Placental epithelial cell (primary cell): ENCODE data around the gene PIGC. TPM values are rescaled to one million over a fixed set of nuclear protein-coding genes. Genes with fewer than 3 reads are reported as not detected.

Experiments used
- total RNA-seq: library from RNA; depleted of rRNA; stranded (reverse); fragments of >200 nt; gene quantifications from 2 replicates; pipeline ENCODE4 v1.2.3, GENCODE V29; 2012

PIGC gene
- total RNA-seq: 31.8 and 35.3 TPM in 2 replicates

DNA sequence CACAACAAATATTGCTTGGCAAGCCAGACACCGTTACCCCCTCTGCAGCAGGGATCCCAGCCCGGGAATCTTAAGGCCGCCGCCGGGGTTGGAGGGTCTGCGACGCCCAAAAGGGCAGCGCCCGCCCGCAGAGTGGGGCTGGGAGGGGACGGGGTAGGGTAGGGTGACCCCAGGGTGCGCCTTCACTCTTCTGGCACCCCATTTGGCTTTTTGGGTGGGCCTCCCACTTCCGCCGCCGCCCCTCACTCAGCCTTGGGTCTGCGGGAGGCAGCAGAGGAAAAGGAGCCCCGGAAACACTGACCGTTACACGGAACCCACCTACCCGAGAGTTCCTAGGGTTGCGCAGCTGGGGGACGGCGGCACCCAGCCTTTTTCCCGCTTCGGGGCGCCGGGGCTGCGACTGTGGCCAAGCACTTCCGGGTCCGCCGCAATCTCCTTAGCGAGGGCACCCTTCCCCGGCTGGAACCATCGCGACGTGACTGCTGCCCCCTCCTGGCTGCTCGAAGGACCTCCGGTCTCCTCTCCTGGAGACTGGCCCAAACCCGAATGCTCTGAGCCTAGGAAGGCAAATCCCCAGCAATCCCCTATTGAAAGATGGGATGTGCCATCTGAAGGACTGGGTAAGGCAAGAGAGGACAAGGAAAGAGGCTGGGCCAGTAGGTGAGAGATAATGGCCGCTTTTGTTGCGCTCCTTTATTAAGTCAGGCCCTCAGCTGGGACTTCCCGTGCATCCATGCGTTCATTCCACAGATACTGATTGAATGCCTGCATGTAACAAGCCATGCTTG lies at the start of gene PIGC:
TSS of gene PIGC (minus strand) at position 404 of the 788 bp plus-strand sequence. CDS start 1,447 bp downstream, outside the sequence.

DNA sequence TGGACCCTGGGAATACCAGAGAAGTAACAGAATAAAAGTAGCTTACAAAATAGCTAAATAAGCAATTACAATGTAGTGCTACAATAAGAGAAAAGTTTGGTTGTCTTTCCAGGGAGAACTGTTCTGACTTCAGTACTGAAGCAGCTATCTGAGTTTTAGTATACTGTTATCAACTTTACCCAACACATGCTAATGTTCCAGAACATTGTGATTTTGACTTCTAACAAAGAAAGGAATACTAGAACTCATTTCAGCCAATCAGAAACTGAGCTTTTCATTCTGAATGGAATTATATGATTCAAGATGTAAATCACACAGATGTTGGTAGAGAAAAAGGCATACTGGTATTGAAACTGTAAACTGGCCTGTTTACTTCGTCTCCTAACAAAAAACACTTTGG lies 23.5 kb downstream of the PIGC start, which contains the start of gene C1orf105:
TSS of gene C1orf105 (plus strand) at position 301 of the 400 bp plus-strand sequence. CDS start 201 bp downstream, outside the sequence.

Other genes with a start within 250 kb of the PIGC start
- not detected in 2 replicates for gene C1orf105, start 23.4 kb downstream of the PIGC start, total RNA-seq
- gene SUCO, start 89.1 kb upstream of the PIGC start, total RNA-seq: 180 and 207 TPM in 2 replicates
- gene FASLG, start 215.0 kb upstream of the PIGC start, total RNA-seq: not detected in 2 replicates